Activated CD4-positive, alpha-beta T cell treated with anti-CD3 and anti-CD28 coated beads, Interleukin-2, Interleukin-4, amounts not matched to agents 100 ng/mL and 50 ng/mL, durations not matched to agents 16 hours and 8 hours (primary cell): ENCODE data around the gene BAG5.
A peak's percentile ranks its signal among the peaks of the same experiment; 100 is the strongest.
"Not testable (repeated sequence)": the region's sequence is repeated elsewhere in the genome, so short reads cannot be mapped to it uniquely, and the experiment has no call there.

Source experiments
- DNase-seq: peaks from one replicate; pipeline ENCODE4 v3.0.0-alpha.2; 2020; ENCODE audit warnings: low spot score

Gene BAG5

DNA sequence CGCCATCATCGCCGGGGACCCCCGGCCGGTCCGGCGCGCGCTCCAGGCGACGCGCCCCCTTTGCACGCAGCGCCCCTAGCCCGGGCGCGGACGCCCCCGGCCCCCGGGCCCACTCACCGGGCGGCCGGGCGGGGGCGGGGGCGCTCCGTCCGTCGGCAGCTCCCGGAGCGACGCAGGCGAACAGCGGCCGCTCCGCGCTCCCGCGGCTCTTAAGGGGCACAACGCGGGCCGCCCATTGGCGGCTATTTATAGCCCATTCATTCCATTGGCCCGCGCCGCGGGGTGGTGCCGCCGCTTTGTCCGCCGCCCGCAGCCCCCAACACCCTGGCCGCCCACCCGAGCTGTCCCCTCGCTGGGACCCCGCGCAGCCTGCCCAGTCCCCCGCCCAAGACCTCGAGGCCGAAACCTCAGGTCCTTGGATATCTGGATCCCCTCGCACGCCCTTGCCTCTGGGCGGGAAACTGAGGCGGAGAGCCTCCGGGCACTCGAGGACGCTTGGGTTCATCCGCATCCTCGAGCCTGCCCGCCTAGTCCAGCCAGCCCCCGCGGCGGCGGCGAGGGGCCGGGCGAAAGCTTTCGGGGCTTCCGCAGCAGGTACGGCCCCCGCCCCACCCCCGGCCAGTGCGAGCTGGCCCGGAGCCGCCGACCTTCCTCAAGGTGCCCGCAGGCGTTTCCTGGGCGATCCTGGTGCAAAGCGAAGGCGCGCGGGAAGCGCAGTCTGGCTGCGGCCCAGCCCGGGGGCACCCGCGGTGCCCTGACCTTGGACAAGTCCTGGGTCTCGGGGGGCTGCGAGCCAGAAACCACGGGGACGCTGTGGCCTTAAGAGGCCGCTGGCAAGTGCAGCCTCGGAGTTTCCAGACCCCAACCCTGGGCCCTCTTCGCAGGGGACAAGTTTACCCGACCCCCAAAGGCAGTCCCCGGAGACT is 39.5 kb downstream of the BAG5 start, which contains the start of gene CKB:
Gene CKB (minus strand): TSS at position 182 of the 926 bp plus-strand sequence. CDS start 337 bp downstream, outside the sequence.
- no peak for DNase-seq

DNA sequence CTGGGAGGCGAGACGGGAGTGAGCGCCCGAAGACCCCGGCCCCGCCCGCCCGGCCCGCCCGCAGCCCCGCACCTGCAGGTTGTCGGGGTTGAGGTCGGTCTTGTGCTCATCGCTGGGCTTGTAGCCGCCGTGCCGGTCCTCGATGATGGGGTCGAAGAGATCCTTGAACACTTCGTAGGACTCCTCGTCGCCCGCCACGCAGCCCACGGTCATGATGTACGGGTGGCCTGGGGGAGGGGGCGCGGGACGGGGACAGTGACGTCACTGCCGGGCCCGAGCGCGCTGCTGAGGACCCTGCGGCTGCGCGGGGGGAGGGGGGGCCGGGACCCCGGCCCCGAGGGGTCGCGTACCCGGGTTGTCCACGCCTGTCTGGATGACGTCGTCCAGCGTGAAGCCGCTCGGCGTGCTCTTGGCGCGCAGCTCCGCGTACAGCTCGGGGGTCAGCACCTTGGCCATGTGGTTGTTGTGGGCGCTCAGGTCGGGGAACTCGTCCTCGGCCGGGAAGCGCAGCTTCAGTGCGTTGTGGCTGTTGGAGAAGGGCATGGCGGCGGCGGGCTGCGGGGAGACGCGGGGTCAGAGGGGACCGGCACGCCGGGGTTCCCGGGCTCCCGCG is 40.4 kb downstream of the BAG5 start:
- no peak for DNase-seq

DNA sequence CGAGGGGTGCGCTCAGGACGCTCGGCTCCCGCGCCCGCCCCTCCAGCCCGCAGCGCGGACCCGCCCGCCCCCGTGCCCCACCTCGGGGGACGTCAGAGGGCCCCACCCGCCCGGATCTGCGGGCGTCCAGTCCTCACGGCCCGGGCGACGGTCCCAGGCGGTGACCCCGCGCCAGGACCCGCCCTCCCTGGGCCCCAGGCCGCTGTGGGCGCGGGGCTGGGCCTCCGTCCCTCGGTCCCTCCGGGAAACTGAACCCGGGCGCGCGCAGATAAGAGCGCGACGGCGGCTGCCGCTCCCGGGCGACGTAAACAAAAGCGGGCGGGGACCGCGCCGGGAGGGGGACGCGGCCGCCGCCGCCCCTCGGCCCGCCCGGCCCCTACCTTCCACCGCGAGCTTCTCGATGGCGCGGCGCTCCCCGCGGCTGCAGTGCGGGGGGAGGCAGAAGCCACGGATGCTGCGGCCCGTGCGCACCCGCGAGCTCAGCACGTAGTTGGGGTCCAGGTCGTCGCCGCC is 41.0 kb downstream of the BAG5 start:
- DNase-seq, result no peak

DNA sequence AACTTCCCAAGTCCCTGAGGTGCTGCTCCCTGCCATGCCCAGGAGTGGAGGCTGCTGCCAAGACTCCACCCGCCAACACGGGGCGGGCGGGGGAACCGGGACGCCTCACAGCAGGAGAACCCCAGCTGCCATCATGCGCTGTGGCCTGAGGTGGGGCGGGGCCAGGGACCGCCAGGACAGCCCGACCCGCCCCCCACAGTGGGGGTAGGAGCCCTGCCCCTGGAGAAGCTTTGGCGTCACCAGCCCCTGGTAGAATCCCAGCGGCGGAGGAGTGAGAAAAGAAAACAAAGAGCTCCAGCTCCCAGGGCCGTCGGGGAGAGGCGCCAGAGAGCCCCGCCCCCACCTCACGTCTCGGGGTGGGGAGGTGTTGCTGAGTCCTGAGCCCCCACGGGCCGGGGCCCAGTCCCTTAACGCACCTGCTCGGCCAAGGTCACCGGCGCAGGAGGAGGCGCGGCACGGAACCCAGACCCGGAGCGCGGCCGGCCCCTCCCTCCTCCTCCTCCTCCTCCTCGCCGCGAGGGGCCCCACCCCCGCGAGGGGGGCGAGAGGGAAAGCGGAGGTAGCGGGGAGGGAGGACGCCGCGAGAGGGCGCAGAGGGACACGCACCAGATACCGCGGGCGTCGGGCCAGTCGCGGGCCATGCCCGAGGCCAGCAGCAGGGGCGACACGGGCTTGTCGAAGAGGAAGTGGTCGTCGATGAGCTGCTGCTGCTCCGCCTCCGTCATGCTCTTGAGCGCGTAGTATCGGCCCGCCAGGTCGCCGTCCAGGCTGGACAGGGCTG is 41.6 kb downstream of the BAG5 start:
- peak; percentile 37 for DNase-seq

DNA sequence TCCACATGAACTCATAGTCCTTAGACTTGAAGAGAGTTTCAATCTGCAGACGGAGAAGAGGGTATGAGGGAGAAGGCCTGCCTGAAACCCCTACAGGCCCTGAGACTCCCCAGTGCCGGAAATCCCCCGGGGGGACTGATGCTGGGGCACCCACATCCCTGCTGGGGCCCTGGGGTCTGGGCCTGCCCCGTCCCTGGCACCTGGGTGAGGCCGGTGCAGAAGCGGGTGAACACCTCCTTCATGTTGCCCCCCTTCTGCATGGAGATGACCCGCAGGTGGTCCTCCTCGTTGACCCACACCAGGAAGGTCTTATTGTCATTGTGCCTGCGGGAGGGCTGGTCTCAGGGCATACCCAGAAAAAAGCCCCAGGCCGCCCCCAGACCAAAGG is 42.2 kb downstream of the BAG5 start:
- DNase-seq, result no peak

DNA sequence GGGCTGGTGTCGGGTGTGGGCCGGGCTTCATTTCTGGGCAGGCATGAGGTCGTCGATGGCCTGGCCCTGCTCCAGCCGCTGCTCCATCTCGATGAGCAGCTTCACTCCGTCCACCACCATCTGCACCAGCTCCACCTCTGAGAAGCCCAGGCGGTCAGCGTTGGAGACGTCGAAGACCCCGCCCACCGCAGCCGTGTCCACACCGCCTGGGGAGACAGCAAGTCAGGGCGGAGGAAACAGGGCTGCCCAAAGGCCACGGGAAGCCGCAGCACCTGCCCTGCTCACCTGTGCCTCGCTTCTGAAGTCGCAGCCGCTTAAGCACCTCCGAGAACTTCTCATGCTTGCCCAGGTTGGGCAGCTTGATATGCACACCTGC is 42.6 kb downstream of the BAG5 start:
- DNase-seq, result no peak

DNA sequence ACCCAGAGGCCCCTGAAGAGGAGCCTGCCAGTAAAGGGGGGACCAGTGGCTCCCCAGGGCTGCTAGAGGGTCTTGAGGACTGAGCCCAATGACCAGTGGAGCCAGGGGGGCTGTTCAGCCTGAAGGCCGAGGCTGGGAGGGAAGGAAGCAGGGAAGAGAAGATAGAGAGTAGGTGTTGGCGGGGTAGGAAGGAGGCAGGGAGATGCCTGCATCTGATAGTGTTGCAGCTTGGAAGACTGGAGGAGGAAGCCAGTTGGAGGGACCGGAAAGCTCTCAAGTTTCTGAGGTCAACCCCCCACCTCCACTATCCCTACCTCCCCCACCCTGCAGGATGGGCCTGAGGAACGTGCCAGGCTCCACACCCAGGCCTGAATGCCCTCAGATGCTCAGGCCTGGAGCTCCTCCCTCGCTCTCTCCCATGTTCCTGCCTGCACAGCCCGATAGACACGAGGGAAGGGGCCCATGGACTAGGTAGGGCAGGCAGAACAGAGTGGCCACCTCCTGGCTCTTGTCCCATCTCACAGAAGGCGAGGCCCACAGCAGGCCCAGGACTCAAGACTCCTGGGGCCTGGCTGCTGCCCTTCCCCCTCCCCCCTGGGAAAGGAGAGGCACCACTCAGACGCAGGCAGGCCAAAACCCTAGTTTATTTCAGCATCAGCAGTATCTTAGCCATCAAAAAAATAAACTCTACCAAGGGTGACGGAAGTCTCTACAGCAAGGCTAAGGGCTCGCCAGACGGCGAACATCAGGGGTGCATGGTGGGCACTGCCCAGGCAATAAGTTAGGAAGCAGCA is 43.2 kb downstream of the BAG5 start:
- DNase-seq, result no peak

DNA sequence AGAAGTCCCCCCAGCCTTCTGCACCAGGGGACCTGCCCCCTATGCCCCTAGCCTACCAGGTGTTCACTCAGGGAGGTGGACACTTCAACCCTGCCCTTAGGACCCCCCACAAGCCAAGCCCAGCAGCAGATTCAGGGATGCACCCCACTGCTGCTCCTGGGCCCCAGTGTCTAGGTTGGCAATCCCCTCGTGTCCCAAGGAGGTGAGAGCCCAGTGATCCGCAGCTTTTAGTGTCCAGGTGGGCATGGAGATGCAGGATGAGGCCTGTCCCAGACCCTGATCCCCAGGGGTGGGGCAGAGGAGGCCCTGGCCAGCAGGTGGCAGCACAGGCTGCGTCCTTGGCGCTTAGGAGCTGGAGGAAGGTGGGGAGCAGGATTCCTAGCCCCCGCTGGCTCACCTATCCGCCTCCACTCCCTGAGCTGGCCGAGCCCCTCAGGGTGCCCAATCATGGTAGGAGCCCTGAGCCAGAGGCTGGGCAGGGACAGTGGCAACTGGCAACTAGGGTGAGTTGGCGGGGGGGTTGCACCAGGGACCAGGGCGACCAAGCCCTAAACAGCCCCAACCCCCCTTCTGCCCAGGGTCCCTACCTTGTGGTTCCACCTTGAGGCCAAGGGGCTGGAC is 43.9 kb downstream of the BAG5 start:
- peak; percentile 49 for DNase-seq

DNA sequence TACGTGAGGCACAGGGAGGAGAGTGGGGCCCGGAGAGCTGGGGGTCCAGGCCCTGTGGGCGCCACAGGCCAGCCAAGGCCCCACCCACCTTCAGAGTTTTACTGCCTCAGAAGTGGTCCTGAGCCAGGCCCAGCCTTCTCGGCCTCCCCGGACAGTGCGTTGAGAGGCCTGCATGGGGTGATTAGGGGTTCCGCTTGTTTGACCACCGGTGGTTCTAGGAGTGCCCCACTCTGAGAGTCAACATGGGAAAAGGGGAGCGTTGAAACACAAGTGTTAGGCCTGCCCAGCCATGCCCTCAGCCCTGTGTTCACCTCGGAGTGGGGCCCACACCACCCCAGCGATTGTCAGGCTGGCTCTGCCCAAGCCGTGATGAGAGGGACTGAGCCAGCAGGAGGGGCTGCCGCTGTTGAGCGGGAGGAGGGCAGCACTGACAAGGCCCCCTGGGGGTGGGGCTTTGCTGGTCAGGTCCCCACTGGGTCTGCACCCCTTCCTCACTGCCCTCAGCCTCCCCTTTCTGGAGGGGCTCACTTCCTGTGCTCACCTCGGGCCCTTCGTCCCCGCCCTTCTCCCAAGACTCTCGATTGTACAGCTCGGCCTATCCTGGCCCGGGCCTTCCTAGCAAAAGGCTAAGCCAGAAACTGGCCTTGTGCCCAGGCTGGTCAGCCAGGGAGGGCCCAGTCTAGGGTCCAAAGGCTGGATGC is 44.6 kb downstream of the BAG5 start:
- DNase-seq, result no peak

DNA sequence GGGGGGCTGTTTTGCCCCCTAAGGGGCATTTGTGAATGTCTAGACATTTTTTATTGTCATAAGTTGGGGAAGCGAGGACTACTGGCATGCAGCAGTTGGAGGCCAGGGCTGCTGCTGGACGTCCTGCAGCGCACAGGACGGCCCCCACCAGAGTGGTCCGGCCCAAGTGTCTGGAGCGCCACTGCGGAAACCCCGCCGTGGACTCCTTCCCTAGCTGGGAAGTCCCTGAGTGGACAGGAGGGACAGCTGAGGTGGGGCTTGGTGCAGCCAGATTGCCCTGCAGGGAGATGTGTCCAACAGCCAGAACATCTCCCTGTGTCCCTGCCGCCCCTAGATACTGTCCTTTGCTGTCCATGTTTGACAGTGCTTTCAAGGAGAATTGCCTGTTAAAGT is 45.3 kb downstream of the BAG5 start:
- DNase-seq, result no peak

DNA sequence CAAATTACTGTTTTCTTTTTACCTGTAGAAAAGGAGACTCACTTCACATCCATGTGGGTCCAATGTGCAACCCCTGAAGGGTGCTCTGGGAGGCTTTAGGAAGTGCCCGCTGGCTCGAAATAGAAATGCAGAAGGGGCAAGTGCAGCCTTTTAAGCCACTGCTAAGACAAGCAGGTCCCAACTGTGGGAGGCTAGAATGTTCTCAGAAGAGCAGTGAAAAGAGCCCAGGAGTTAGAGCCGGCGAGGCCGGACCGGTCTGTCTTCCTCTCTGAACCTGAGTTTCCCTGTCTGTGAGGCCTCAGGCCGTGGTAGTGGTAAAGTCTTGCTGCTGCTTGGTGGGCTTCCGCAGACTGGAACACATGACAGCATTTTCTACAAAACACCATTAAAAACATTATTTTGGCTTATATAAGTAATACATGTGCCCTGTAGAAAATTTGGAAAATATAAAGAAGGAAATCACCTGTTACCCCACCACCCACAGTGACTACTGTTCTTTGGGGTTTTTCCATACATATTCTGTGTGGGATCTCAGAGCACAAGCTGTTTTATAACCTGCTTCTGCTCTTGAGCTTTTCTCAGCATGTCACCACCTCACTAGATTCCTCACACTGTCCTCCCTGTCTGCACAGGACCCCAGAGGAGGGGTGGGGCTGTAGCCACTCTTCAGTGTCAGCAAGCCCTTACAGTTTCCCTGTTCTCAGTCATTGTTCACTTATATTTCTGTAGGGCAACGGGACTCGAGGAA is 45.9 kb downstream of the BAG5 start:
- no peak for DNase-seq

DNA sequence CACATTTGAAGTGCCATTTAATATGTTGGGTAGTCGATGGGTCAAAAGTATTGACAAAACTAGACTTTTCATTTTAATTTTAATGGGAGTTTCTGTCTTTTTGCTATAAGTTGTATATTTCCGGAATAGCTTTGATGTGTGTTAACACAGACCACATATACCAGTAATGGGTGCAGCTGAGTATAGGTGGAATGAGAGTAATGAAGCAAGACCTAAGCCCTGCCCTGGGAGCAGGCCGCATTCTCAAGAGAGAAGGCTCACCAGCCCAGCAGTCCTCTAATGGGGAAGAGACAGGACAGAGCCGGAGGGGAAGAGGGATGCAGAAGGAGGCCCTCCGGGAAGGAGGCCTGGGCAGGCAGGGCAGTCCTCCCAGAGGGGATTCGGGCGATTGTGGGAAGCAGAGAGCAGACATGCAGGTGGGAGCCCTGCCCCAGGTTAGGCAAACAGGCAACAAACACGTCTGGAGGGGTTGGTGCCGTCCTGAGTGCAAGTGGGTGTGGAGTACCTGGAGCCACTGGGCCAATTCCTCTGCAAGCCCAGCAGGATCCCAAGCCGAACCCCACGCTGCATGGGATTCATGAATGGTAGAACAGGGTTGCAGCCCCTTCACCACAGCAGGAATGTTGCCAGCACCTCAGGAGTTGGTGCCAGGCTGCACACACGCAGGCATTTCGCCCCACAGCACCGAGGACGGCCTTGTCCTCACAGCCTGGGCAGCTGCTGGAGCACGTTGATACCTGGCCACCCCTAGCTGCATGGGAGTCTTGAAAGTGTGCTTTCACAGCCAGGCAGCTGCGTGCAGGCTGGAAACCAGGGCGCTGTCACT is 47.6 kb downstream of the BAG5 start:
- no peak for DNase-seq

DNA sequence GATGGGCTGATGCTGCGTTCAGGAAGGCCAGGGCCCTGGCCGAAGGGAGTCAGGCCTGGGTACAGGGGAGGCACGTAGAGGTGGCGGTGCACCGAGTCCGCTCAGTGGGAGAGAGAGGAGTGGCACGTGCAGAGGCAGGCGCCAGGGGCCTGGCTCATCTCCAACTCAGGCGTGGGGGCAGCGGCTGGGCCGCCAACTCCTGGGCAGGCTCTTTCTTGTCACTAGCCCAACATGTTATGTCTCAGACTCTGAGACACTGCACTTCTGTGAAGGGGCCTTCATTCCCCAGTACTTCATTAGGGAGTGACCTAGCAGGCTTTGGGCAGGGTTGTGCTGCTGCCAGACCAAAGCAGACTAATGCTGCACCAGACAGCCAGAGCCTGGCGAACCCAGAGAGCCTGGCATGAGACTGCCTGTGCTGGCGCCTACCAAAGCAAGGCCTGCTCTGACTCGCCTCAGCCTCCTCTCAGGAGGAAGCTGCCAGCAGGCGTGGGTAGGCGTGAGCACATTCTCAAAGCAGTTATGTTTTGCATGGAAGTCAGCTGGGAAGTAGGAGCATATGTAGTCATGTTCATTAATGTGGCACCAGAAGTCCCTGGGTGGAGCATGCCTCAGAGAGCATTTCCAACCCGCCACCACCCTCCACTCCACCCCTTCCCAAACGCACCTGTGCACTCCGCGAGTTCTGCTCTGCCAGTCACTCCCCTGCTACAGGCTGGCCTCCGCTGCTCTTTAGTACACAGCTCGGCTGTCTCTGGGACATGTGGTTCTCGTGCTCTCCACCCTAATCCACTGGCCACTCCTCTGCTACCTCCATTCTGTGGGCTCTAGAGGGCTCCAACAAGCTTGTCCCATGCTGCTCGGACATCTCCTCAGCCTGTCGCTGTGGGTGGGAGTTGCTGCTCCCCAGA is 49.5 kb downstream of the BAG5 start:
- no peak for DNase-seq

DNA sequence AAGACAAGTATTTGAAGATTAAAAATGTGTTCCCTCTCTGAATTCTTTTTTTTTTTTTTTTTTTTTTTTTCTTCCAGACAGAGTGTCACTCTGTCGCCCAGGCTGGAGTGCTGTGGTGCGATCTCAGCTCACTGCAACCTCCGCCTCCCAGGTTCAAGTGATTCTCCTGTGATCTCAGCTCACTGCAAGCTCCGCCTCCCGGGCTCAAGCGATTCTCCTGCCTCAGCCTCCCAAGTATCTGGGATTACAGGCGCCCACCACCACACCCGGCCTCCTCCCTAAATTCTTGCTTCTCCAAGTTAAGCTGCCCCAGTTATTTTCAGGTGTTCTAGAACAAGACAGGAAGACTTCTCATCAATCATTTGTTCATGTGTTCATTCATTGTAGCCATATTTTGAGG is 50.3 kb downstream of the BAG5 start:
- not testable (repeated sequence) for DNase-seq

DNA sequence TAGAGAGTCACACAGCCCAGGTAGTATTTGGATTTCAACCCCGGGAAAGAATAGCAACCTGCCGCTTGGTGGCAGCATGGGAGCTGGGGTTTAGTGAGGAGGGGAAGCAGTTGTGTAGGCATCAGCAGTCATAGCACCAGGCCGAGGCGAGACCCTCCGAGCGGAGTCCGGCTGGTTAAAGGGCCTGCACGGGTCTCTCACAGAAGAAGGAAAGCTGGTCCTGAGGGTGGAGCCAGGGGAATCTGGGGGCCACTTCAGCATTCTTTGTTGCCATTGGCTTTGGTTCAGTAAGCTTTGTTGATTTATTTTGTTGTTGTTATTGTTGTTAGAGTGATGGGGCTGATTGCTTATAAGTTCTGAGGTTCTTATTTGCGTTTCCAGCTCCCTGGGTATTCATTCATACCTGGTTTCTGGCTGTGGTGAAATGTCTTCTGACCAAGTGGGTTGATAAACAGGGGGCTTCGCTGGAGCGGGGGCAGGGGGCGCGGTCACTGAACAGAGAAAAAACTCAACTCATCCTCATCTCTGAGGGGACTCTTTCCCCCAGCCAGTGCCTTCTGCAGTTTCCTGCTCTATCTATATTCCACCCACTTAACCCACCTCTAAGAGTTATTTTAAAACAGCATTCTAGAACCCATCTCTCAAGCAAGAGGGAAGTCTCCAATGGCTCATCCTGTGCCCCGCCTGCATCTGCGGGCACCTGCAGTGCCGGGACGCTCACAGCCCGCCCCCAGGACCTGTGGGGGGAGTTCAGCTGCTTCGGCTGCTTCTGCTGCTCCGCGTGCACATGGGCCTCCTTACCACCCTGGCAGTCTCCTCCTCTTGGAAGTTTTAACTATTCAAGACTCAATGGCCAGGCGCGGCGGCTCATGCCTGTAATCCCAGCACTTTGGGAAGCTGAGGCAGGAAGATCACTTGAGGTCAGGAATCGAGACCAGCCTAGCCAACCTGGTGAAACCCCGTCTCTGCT is 51.4 kb downstream of the BAG5 start:
- no peak for DNase-seq

DNA sequence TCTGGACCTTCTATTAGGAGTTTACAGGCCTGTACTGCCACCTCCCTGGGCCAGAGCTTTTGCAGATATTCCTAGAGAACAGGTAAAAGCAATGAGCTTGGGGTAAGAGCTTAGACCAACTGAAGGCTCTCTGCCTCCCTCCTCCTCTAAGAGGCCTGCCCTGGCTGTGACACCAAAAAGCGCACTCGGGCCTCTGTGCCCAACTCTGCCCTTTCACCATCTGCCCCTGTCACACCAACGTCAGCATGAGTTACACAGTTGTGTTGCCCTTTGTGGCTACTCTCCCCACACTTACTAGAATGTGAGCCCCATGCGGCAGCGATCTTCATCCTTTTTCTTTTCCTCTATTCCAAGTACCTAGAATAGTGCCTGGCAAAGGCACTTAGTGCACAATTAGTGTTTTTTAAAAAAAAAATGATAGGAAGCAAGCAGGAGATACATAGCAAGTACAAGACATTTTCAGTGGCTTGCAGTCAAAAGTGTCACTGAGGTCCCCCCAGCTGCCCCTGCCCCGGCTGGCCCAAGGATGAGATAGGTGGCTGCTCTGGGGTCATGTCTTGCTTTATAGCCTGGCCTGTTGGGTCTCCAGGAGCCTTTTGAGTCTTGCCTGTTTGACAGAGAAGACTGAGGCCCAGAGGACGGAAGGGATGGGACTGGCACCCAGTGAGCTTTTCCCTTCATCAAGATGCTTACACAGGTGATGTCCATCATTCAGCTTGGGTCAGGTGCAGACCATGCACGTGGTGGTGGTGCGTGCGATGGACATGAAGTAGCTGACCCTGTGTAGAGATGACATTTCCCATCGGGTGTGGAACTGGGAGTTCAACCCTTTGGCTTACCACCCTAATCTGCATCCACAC is 52.4 kb downstream of the BAG5 start:
- no peak for DNase-seq
